NK-92 treated with Interleukin-12 subunit alpha and Interleukin-12 subunit beta, amount 100 ng/mL, for 24 hours (cell line): Measurements from ENCODE around the gene CFAP20DC.
A peak's percentile ranks its signal among the peaks of the same experiment; 100 is the strongest.
"Not testable (repeated sequence)": the region's sequence is repeated elsewhere in the genome, so short reads cannot be mapped to it uniquely, and the experiment has no call there.

ENCODE experiments used
- DNase-seq: peaks from one replicate; lab custom pipeline; 2025; lab: John Stamatoyannopoulos, UW

CFAP20DC gene

DNA sequence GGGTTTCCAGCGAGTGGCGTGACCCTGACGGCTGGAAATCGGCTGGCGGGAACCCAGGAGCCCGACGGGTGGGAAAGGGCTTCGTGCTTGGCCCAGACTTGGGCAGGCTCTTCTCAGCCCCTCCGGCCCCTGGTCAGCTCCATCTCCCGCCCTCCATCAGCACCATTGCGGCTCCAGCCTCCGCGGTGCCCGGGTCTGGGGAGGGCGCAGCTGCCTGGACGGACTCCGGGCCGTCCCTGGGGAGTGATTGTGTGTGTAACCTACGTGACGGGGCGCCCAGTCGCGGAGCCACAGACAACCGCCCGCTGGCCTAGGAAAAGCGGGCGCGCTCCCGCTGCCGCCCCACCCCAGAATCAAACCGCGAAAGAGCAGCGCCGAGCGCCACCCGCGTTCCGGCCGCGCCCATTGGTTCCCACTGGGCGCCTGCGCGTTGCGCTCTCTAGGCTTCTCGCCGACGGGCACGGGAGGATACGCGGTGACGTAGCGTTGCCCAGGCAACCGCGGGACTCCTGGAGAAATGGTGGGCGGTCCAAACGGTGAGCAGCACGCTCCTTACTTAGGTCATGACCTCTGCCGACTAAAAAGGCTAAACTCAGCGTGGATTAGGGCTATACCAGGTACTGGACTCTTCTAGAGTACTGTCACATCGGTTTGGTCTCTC is at the start of gene CFAP20DC:
Gene CFAP20DC, minus strand, starts transcription at position 355 of the 661 bp plus-strand sequence. CDS start 394 bp downstream, outside the sequence.
- peak; percentile 74 for DNase-seq

DNA sequence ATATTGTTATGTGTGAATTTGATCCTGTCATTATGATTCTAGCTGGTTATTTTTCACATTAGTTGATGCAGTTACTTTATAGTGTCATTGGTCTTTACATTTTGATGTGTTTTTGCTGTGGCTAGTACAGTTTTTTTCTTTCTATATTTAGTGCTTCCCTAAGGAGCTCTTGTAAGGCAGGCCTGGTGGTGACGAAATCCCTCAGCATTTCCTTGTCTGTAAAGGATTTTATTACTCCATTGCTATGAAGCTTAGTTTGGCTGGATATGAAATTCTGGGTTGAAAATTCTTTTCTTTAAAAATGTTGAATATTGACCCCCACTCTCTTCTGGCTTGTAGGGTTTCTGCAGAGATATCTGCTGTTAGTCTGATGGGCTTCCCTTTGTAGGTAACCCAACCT is 48.7 kb upstream of the CFAP20DC start:
- not testable (repeated sequence) for DNase-seq

DNA sequence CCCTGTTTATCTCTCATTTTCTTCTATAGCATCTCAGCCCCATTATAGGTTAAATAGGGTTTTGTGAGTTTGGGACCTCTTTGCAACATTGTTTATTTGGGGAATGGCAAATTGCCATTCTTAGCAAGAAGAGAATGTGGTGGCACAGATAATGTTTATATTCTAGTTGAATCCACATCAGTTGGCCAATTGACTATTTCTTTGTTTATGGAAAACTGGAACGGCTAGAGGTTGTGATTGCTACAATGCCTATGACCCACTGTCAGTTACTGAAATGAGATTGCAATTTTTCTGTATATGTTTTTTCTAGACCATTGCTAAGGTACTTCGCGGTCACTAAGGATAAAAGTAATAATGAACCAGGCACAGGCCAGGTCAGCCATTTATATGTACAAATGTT is 44.6 kb upstream of the CFAP20DC start:
- DNase-seq: no peak

- DNase-seq: no peak
Measured at GRCh38 chr3:59093521-59093920, 43.7 kb upstream of the CFAP20DC start.

- DNase-seq: no peak
Measured at GRCh38 chr3:59088761-59089160, 38.9 kb upstream of the CFAP20DC start.

DNA sequence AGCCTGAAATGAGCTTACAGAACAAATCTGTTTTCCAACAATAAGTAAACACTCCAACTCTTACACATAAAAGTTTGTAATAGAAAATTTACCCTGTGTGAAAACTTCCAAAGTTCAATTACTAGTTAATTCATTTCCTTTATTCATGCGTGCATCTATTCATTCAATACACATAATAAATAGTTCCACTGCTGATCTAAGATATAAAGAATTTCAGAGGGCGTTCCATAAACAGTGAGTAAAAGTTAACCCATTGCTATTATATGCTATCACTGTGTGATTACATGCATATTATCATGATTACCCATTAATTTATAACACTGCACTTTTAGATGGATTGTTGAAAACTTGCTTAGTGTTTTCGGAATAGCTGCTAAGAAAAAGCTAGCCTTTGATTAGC is 36.2 kb upstream of the CFAP20DC start:
- DNase-seq: no peak

DNA sequence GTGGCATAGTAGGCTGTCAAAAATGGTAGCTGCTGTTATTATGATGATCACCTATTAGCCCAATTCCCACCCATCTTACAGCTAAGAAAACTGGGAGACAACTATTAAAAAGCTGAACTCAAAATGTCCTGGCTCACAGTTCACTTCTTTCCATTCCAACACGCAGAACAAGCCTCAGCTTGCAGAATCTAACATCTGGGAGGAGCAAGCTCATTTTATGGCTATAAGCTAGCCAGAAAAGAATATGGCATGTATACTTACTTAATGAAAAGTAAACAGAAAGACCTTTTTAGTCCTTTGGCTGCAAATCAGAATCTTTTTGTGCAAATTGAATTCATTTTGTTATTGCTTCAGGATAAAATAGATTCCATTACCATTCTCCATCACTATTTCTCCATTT is 34.8 kb upstream of the CFAP20DC start:
- no peak for DNase-seq

DNA sequence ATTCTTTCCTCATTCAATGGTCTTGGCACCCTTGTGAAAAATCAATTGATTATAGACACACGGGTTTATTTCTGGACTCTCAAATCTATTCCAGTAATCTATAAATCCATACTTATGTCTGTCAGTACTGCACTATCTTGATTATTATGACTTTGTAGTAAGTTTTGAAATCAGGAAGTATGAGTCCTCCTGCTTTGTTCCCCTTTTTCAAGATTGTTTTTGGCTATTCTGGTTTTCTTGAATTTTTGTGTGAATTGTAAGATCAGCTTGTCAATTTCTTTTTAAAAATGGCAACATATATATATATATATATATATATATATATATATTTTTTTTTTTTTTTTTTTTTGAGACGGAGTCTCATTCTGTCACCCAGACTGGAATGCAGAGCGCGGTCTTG is 32.3 kb upstream of the CFAP20DC start:
- DNase-seq: no peak

DNA sequence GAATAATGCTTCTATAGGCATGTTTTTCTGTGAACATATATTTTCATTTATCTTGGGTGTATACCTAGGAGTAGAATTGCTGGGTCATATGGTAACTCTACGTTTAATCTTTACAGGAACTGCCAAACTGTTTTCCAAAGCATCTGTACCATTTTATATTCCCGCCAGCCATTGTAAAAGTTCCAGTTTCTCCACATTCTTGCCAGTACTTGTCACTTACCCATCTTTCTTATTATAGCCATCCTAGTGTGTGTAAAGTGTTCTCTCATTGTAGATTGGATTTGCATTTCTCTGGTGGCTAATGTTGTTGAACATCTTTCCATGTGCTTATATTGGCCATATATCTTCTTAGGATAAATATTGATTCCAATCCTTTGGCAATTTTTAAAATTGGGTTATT is 31.2 kb upstream of the CFAP20DC start:
- DNase-seq: no peak

DNA sequence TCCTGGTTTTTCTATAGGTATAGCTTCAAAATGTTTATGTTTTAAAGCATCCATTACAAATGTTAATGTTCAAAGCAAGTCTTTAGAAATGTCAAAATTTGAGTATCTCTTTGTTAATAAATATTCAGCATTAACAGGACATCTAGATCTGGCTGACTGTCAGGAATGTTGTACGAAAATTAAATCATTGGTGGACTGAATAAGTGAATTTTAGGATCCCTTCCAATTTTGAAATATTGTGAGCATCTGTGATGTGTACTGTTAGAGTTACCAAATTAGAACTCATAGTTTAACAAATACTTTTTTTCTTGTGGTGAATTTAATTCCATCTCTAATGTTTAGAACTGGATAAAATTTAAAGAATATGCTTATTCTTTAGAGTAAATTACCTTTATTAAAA is 30.1 kb upstream of the CFAP20DC start:
- no peak for DNase-seq

DNA sequence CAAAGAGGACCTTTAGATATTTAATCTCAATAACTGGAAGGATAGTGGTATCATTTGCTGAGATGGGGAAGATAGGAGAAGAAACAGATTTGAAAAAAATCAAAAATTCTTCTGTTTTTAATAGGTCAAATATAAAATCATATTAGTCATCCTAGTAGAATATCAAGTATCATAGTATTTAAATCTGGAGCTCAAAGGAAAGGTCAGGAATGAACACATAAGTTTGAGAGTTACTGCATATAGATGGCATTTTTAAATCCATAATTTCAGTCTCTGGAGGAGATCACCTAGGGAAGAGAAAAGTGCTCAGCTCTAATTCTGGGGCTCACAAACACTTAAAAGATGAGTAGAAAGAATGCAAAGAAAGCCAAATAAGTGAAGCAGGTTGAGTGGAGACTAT is 24.9 kb upstream of the CFAP20DC start:
- DNase-seq: no peak

DNA sequence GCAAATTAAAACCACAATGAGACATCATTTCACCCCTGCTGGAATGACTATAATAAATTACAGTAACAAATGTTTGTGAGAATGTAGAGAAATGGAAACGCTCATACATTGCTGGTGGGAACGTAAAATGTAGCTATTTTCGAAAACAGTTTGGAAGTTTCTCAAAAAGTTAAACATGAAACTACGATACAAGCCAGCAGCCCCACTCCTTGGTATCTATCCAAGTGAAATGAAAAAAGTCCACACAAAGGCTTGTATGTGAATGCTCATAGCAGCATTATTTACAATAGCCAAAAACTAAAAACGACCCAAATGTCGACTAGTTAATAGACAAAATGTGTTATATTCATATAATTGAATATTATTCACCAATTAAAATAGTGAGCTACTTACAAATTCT is 22.9 kb upstream of the CFAP20DC start:
- DNase-seq: no peak

- DNase-seq: no peak
Measured at GRCh38 chr3:59069838-59070237, 20.0 kb upstream of the CFAP20DC start.

DNA sequence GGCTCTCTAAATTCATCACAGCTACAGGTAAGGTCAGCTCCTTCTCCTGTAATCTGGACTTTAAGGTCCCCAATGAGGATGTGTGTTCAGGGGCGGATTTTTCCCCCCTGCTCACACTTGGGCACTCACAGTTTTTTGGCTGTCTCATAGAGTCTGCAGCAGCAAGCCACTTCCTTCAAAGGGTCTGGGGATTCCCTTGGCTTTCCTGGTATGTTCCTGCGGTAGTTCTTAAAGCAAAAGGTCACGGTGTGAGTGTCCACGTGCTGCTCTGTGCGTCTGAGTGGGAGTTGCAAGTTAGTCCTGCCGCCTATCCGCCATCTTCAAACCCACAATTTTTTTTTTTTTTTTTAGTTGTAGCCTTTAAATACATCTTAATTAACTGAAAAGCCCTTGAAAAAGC is 15.4 kb upstream of the CFAP20DC start:
- DNase-seq: no peak

DNA sequence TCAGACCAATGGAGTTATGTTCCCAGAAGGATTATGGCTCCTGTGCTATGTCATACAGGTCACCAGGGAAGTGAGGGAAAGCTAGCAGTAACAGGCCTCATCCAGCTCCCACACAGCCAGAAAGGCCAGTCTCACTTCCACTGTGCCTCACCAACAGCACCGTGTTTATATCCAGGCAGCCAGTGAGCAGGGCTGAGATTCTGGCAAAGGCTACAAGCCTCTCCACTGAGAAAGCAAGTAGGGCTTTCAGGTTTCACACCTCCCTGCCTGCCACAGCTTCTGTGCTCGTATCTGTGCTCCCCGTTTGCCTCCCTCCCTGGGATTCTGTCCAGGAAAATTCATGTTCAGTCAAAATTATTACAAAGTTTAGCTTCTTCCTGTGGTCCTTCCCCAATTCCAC is 14.9 kb upstream of the CFAP20DC start:
- DNase-seq: no peak

- DNase-seq: no peak
Measured at GRCh38 chr3:59064276-59064675, 14.5 kb upstream of the CFAP20DC start.

- DNase-seq: no peak
Measured at GRCh38 chr3:59056706-59057105, 6.9 kb upstream of the CFAP20DC start.

- DNase-seq: no peak
Measured at GRCh38 chr3:59052803-59053411, 3.1 kb upstream of the CFAP20DC start.

- DNase-seq: not testable (repeated sequence)
Measured at GRCh38 chr3:59050811-59051414, 1.1 kb upstream of the CFAP20DC start.

- no peak for DNase-seq
Measured at GRCh38 chr3:59046839-59047238, 3.0 kb downstream of the CFAP20DC start.

GRCh38 chr3:59043391-59043790 is 6.4 kb downstream of the CFAP20DC start:
- DNase-seq: no peak

GRCh38 chr3:59040902-59041301 is 8.9 kb downstream of the CFAP20DC start:
- DNase-seq: no peak

GRCh38 chr3:59027607-59028006 is 22.2 kb downstream of the CFAP20DC start:
- no peak for DNase-seq

GRCh38 chr3:59023612-59024011 is 26.2 kb downstream of the CFAP20DC start:
- DNase-seq: no peak
